Duodenal mucosa (tissue), 2 donors: ENCODE data around the gene MT3.

ENCODE experiments used
- H3K27ac ChIP-seq: one replicate; pipeline ENCODE4 v1.7.0; 2013; ENCODE audit warnings: low read depth, low read length
- H3K27me3 ChIP-seq, 2 donors: one replicate each; pipeline ENCODE4 v1.7.0; 2013; ENCODE audit warnings: low read length in 2 of 2, control low read depth in 1 of 2; ENCODE audit not compliant: insufficient read depth in 2 of 2, control insufficient read depth in 1 of 2
- H3K36me3 ChIP-seq, 2 donors: one replicate each; pipeline ENCODE4 v1.7.0; 2013; ENCODE audit warnings: low read length in 2 of 2, control low read depth in 1 of 2; ENCODE audit not compliant: insufficient read depth in 2 of 2, control insufficient read depth in 1 of 2
- H3K4me1 ChIP-seq, 2 donors: one replicate each; pipeline ENCODE4 v1.7.0; 2013; ENCODE audit warnings: low read length in 2 of 2, control low read depth in 1 of 2; ENCODE audit not compliant: insufficient read depth in 2 of 2, control insufficient read depth in 1 of 2
- H3K4me3 ChIP-seq, 2 donors: one replicate each; pipeline ENCODE4 v1.7.0; 2013; ENCODE audit warnings: low read length in 2 of 2, low read depth in 1 of 2
- H3K9ac ChIP-seq, 2 donors: one replicate each; pipeline ENCODE4 v1.7.0; 2013; ENCODE audit warnings: low read length in 2 of 2, low read depth in 1 of 2
- H3K9me3 ChIP-seq, 2 donors: one replicate each; pipeline ENCODE4 v1.7.0; 2013; ENCODE audit warnings: low read length in 2 of 2, control low read depth in 1 of 2; ENCODE audit not compliant: control insufficient read depth in 1 of 2

Gene MT3

GRCh38 chr16:56629531-56629930 lies 40.2 kb downstream of the MT3 start:
- H3K27ac ChIP-seq, result no peak overlapping the region
- H3K36me3 ChIP-seq, result no peaks in the 10 kb centered on the region
- H3K9me3 ChIP-seq, result no peaks in the 10 kb centered on the region
- no peak overlapping the region for H3K4me3 ChIP-seq
- H3K9ac ChIP-seq, result no peak overlapping the region
- H3K27me3 ChIP-seq, result peaks cover 0 to 7% of the 10 kb centered on the region in 2 donors
- peaks cover 0 to 19% of the 10 kb centered on the region in 2 donors for H3K4me1 ChIP-seq

- Histone ChIP-seq H3K9me3 (no peaks in the 10 kb centered on the region), H3K4me1 (peaks cover 0 to 22% of the 10 kb centered on the region in 2 donors), H3K27ac (no peak overlapping the region), H3K9ac (no peak overlapping the region), H3K4me3 (no peak overlapping the region), H3K27me3 (peaks cover under 1 to 8% of the 10 kb centered on the region in 2 donors), H3K36me3 (no peaks in the 10 kb centered on the region)
These were observed 40.8 kb downstream of the MT3 start for GRCh38 chr16:56630134-56630533.

GRCh38 chr16:56631197-56631596 lies 41.9 kb downstream of the MT3 start:
- Histone ChIP-seq H3K36me3 (no peaks in the 10 kb centered on the region), H3K4me1 (peaks cover 0 to 23% of the 10 kb centered on the region in 2 donors), H3K27ac (no peak overlapping the region), H3K9ac (no peak overlapping the region), H3K9me3 (no peaks in the 10 kb centered on the region), H3K27me3 (peaks cover 10 to 12% of the 10 kb centered on the region in 2 donors), H3K4me3 (no peak overlapping the region)

- Histone ChIP-seq H3K27ac (peak overlapping the region; percentile 65), H3K27me3 (peaks cover 14 to 16% of the 10 kb centered on the region in 2 donors), H3K4me3 (peak overlapping the region; percentile 74 to 84), H3K4me1 (peaks cover 0 to 19% of the 10 kb centered on the region in 2 donors), H3K9ac (peak overlapping the region; percentile 58 to 89), H3K9me3 (no peaks in the 10 kb centered on the region), H3K36me3 (no peaks in the 10 kb centered on the region)
These were observed 42.5 kb downstream of the MT3 start for GRCh38 chr16:56631832-56632155.

- Histone ChIP-seq H3K27ac (peak within 1 kb of the TSS; percentile 65), H3K27me3 (peaks cover 14 to 18% of the 10 kb centered on the region in 2 donors), H3K36me3 (no peaks in the 10 kb centered on the region), H3K9ac (peak within 1 kb of the TSS; percentile 58 to 89), H3K4me1 (peaks cover 0 to 18% of the 10 kb centered on the region in 2 donors), H3K4me3 (peak within 1 kb of the TSS; percentile 74 to 84), H3K9me3 (no peaks in the 10 kb centered on the region)
These were observed 43.0 kb downstream of the MT3 start, which contains the start of gene MT1M for GRCh38 chr16:56632156-56632847. Gene MT1M (plus strand): TSS chr16:56632659. CDS start chr16:56632732, 73 bp downstream.

- peaks cover 3 to 20% of the 10 kb centered on the region in 2 donors for H3K4me1 ChIP-seq
- H3K27ac ChIP-seq, result peak overlapping the region; percentile 65
- H3K36me3 ChIP-seq, result no peaks in the 10 kb centered on the region
- peaks cover 18% of the 10 kb centered on the region in 2 donors for H3K27me3 ChIP-seq
- peak overlapping the region; percentile 58 to 89 for H3K9ac ChIP-seq
- H3K9me3 ChIP-seq, result no peaks in the 10 kb centered on the region
- peak overlapping the region; percentile 74 to 84 for H3K4me3 ChIP-seq
These were observed 43.6 kb downstream of the MT3 start for GRCh38 chr16:56632848-56633365.

- no peak overlapping the region for H3K27ac ChIP-seq
- H3K36me3 ChIP-seq, result no peaks in the 10 kb centered on the region
- peaks cover 5 to 27% of the 10 kb centered on the region in 2 donors for H3K4me1 ChIP-seq
- H3K9me3 ChIP-seq, result no peaks in the 10 kb centered on the region
- peak overlapping the region in 1 of 2 donors; percentile 89 for H3K9ac ChIP-seq
- H3K27me3 ChIP-seq, result peaks cover 18 to 19% of the 10 kb centered on the region in 2 donors
- peak overlapping the region; percentile 74 to 84 for H3K4me3 ChIP-seq
These were observed 44.2 kb downstream of the MT3 start for GRCh38 chr16:56633535-56633934.

GRCh38 chr16:56634715-56635440 lies 45.5 kb downstream of the MT3 start:
- Histone ChIP-seq H3K27ac (no peak overlapping the region), H3K36me3 (no peaks in the 10 kb centered on the region), H3K27me3 (peaks cover 18 to 19% of the 10 kb centered on the region in 2 donors), H3K9me3 (no peaks in the 10 kb centered on the region), H3K4me1 (peaks cover 12 to 39% of the 10 kb centered on the region in 2 donors), H3K4me3 (peak overlapping the region; percentile 36 to 43), H3K9ac (no peak overlapping the region)

- Histone ChIP-seq H3K4me3 (peak overlapping the region in 1 of 2 donors; percentile 43), H3K4me1 (peaks cover 13 to 39% of the 10 kb centered on the region in 2 donors), H3K36me3 (no peaks in the 10 kb centered on the region), H3K27me3 (peaks cover 18 to 19% of the 10 kb centered on the region in 2 donors), H3K9me3 (no peaks in the 10 kb centered on the region), H3K9ac (no peak overlapping the region), H3K27ac (no peak overlapping the region)
These were observed 46.2 kb downstream of the MT3 start for GRCh38 chr16:56635441-56635967.
